DND-41 (cell line): ENCODE results near the gene R3HDM4.
A peak's percentile ranks its signal among the peaks of the same experiment; 100 is the strongest.

Experiments
- ATAC-seq: fragments of 200-7000 bp; cut with Tn5 transposase; 3 replicates; pipeline ENCODE4 v1.9.1; 2021; ENCODE audit warnings: low read depth; ENCODE audit not compliant: insufficient read depth
- DNase-seq: peaks from one replicate; pipeline ENCODE4 v3.0.0-alpha.2; 2020
- H2AFZ ChIP-seq: 2 replicates; pipeline ENCODE4 v1.6.0; 2012; ENCODE audit warnings: low read depth, low read length
- H3K27ac ChIP-seq: 2 replicates; pipeline ENCODE4 v1.5.1; 2012; ENCODE audit warnings: low read length, inconsistent platforms
- H3K27me3 ChIP-seq: fragments of 200-600 bp; sonication (generic); 2 replicates; pipeline ENCODE4 v1.6.0; 2012; ENCODE audit warnings: low read length, mild to moderate bottlenecking, inconsistent platforms; ENCODE audit not compliant: insufficient read depth, poor library complexity
- H3K36me3 ChIP-seq: 2 replicates; pipeline ENCODE4 v1.5.1; 2012; ENCODE audit warnings: low read length, inconsistent platforms; ENCODE audit not compliant: insufficient read depth
- H3K4me1 ChIP-seq: 2 replicates; pipeline ENCODE4 v1.5.1; 2012; ENCODE audit warnings: mild to moderate bottlenecking, low read length; ENCODE audit not compliant: insufficient read depth
- H3K4me2 ChIP-seq: 2 replicates; pipeline ENCODE4 v1.6.0; 2012; ENCODE audit warnings: mild to moderate bottlenecking, moderate library complexity, low read length, inconsistent platforms; ENCODE audit not compliant: insufficient read depth
- H3K4me3 ChIP-seq, 2 experiments: fragments of 200-600 bp in 1 of 2; shearing (Covaris generic) in 1 of 2; 2 replicates each; pipeline ENCODE4 v1.5.1; 2012 to 2016; ENCODE audit warnings: inconsistent platforms in 2 of 2, low read length in 2 of 2, mild to moderate bottlenecking in 2 of 2, low read depth in 1 of 2, moderate library complexity in 1 of 2
- H3K79me2 ChIP-seq: 2 replicates; pipeline ENCODE4 v1.6.0; 2012; ENCODE audit warnings: low read length, inconsistent platforms; ENCODE audit not compliant: insufficient read depth
- H3K9ac ChIP-seq: 2 replicates; pipeline ENCODE4 v1.6.0; 2012; ENCODE audit warnings: low read depth, mild to moderate bottlenecking, inconsistent platforms, low read length, moderate library complexity
- H3K9me3 ChIP-seq: 2 replicates; pipeline ENCODE4 v1.5.1; 2012; ENCODE audit warnings: low read length, moderate library complexity, mild to moderate bottlenecking, inconsistent platforms; ENCODE audit not compliant: insufficient read depth, severe bottlenecking
- H4K20me1 ChIP-seq: 2 replicates; pipeline ENCODE4 v1.6.0; 2012; ENCODE audit warnings: low read length; ENCODE audit not compliant: insufficient read depth
- EZH2 ChIP-seq: IDR thresholded peaks from 3 replicates; pipeline ENCODE4 v1.6.1; 2012; ENCODE audit warnings: borderline replicate concordance, low read depth, mild to moderate bottlenecking, moderate library complexity, low read length, inconsistent platforms; ENCODE audit not compliant: severe bottlenecking
- TF ChIP-seq, protein P1 (sequence below): IDR thresholded peaks from 2 replicates; pipeline ENCODE4 v1.5.1; 2012; ENCODE audit warnings: borderline replicate concordance, low read length, moderate library complexity, mild to moderate bottlenecking; ENCODE audit not compliant: poor library complexity, severe bottlenecking; ENCODE audit errors: extremely low read depth

The R3HDM4 gene

GRCh38 chr19:920051-920864, 7.2 kb upstream of the R3HDM4 start:
- DNase-seq (peak; percentile 58), ATAC-seq (peak; percentile 44)
- H3K4me1 ChIP-seq, result peaks cover 22% of the 10 kb centered on the region
- no peak overlapping the region for H3K27ac ChIP-seq
- no peaks in the 10 kb centered on the region for H3K9me3 ChIP-seq
- no peak overlapping the region for H3K9ac ChIP-seq
- peaks cover 5% of the 10 kb centered on the region; the same call in 1 of the 2 replicates for H3K79me2 ChIP-seq
- TF ChIP-seq EZH2, result no peak
- TF ChIP-seq, protein P1, sequence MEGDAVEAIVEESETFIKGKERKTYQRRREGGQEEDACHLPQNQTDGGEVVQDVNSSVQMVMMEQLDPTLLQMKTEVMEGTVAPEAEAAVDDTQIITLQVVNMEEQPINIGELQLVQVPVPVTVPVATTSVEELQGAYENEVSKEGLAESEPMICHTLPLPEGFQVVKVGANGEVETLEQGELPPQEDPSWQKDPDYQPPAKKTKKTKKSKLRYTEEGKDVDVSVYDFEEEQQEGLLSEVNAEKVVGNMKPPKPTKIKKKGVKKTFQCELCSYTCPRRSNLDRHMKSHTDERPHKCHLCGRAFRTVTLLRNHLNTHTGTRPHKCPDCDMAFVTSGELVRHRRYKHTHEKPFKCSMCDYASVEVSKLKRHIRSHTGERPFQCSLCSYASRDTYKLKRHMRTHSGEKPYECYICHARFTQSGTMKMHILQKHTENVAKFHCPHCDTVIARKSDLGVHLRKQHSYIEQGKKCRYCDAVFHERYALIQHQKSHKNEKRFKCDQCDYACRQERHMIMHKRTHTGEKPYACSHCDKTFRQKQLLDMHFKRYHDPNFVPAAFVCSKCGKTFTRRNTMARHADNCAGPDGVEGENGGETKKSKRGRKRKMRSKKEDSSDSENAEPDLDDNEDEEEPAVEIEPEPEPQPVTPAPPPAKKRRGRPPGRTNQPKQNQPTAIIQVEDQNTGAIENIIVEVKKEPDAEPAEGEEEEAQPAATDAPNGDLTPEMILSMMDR, result no peak
- H3K4me3 ChIP-seq, result no peak overlapping the region
- no peaks in the 10 kb centered on the region for H4K20me1 ChIP-seq
- H2AFZ ChIP-seq, result no peak overlapping the region
- peaks cover 3% of the 10 kb centered on the region for H3K27me3 ChIP-seq
- no peak overlapping the region for H3K4me2 ChIP-seq
- no peaks in the 10 kb centered on the region for H3K36me3 ChIP-seq

DNA sequence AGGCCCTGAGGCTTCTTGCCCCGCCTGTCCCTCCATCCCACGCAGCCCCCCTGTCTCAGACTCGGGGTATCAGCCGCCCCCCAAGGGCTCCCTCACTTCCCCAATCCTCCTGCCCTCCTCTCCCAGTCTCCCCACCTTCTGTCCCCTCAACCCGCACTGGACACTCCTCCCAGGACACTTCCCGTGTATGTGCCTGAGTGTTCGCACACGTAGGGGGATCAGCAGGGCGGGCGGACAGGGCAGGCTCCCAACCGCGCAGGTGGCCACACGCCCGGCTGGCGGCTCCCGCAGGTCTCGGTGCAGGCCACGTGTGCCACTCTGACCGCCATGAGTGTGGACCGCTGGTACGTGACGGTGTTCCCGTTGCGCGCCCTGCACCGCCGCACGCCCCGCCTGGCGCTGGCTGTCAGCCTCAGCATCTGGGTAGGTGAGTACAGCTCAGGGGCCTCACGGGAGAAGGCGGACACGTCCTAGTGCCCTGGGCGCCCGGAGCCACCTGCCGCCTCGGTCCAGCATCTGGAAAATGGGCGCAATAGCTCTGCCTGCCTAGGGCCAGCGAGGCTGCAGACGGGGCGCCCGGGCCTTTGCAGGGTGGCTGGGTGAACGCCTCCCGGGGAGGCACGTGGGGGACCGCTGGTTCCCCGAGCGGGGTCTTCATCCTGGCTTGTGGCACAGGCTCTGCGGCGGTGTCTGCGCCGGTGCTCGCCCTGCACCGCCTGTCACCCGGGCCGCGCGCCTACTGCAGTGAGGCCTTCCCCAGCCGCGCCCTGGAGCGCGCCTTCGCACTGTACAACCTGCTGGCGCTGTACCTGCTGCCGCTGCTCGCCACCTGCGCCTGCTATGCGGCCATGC, 6.4 kb upstream of the R3HDM4 start:
- no peak overlapping the region for H3K4me3 ChIP-seq
- TF ChIP-seq, protein P1, result no peak
- TF ChIP-seq EZH2, result no peak

DNA sequence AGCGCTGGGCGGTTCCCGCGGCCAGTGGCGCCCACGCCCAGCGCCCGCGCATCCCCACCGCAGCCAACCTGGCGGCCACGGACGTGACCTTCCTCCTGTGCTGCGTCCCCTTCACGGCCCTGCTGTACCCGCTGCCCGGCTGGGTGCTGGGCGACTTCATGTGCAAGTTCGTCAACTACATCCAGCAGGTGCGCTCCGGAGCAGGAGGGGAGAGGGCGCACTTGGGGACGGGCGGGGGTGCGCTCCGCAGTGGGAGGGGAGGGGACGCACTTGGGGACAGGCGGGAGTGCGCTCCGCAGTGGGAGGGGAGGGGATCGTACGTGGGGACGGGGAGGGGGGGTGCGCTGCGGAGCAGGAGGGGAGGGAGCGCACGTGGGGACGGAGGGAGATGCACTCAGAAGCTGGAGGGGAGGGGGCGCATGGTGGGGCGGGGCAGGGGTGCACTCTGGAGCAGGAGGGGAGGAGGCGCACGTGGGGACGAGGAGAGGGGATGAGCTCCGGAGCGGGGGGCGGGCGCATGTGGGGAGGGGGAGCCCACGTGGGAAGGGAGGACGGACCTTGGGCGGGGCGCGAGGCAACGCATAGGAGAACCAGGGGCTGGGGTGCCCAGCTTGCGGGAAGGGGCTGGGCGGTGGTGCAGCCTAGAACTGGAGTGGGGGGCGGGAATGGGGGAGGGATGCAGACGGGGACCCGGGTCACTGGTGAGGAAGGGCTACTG, 5.6 kb upstream of the R3HDM4 start:
- Histone ChIP-seq H3K9me3 (no peaks in the 10 kb centered on the region), H4K20me1 (no peaks in the 10 kb centered on the region), H3K4me2 (no peak overlapping the region), H3K4me1 (peaks cover 12% of the 10 kb centered on the region), H3K4me3 (no peak overlapping the region), H2AFZ (no peak overlapping the region), H3K27ac (no peak overlapping the region), H3K9ac (no peak overlapping the region), H3K79me2 (peaks cover 1% of the 10 kb centered on the region), H3K36me3 (no peaks in the 10 kb centered on the region), H3K27me3 (peaks cover 3% of the 10 kb centered on the region)
- ATAC-seq (no peak), DNase-seq (no peak)
- TF ChIP-seq EZH2, result no peak
- TF ChIP-seq, protein P1, result no peak

More for the DNA sequence above, 6.4 kb upstream of the R3HDM4 start:
- Histone ChIP-seq H3K4me2 (no peak overlapping the region), H3K4me1 (peaks cover 15% of the 10 kb centered on the region), H3K9ac (no peak overlapping the region), H3K27me3 (peaks cover 3% of the 10 kb centered on the region), H3K36me3 (no peaks in the 10 kb centered on the region), H3K27ac (no peak overlapping the region), H2AFZ (no peak overlapping the region), H4K20me1 (no peaks in the 10 kb centered on the region), H3K79me2 (no peaks in the 10 kb centered on the region), H3K9me3 (no peaks in the 10 kb centered on the region)
- no peak for ATAC-seq
- DNase-seq, result no peak
